Nephron (organoid): ENCODE data around the gene SLC4A7.

Experiments used
- H3K27ac Mint-ChIP-seq, 3 experiments: 2 replicates each; pipeline ENCODE4 v1.8.0; 2020; ENCODE audit warnings: mixed read lengths in 3 of 3, mild to moderate bottlenecking in 2 of 3, moderate library complexity in 1 of 3
- H3K27me3 Mint-ChIP-seq: 2 replicates; pipeline ENCODE4 v1.8.0; 2021; ENCODE audit warnings: low read depth, mild to moderate bottlenecking, moderate library complexity, mixed read lengths
- H3K36me3 Mint-ChIP-seq: 2 replicates; pipeline ENCODE4 v1.8.0; 2020; ENCODE audit warnings: low read depth, mixed read lengths
- H3K4me1 Mint-ChIP-seq: 2 replicates; pipeline ENCODE4 v1.8.0; 2020; ENCODE audit warnings: mixed read lengths
- H3K4me3 Mint-ChIP-seq, 3 experiments: 2 replicates each; pipeline ENCODE4 v1.8.0; 2020; ENCODE audit warnings: mild to moderate bottlenecking in 3 of 3, mixed read lengths in 3 of 3, moderate library complexity in 2 of 3
- H3K9me3 Mint-ChIP-seq: 2 replicates; pipeline ENCODE4 v1.8.0; 2020; ENCODE audit warnings: mixed read lengths
- CTCF ChIP-seq, 3 experiments: fragments of 200-600 bp; sonication (generic); IDR thresholded peaks; one replicate each; pipeline ENCODE4 v1.5.0; 2021; ENCODE audit warnings: antibody characterized with exemption in 3 of 3; ENCODE audit not compliant: unreplicated experiment in 3 of 3

SLC4A7 gene

DNA sequence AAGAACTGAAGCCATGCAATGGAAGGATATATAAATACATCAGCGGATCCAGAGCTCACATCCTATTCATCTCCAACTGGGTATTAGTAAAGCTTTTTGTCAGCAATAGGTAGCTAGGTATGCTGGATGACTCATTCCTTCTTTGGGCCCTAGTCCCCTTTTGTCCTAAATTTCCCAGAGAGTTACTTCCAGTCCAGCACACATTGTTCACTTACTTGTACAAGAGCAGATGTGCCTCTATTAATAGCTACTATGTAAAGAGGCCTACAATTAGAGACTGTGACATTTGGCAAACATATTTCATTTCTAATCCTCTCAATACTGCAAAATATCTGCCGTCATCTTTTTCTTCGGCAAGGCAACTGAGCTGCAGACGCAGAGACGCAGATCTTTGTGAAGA lies 1.7 kb upstream of the SLC4A7 start:
- Mint-ChIP-seq H3K36me3 (no peaks in the 10 kb centered on the region), H3K27ac (peak overlapping the region; percentile 36 to 76 (median 47)), H3K9me3 (no peaks in the 10 kb centered on the region), H3K4me1 (peaks cover 26% of the 10 kb centered on the region), H3K27me3 (no peaks in the 10 kb centered on the region), H3K4me3 (peak overlapping the region; percentile 48 to 75 (median 64))
- no peak for TF ChIP-seq CTCF (IDR thresholded peaks at IDR 0.05; ENCODE audit: unreplicated experiment in 3 of 3)

- peak overlapping the region; percentile 98 to 99 (median 98) for H3K4me3 Mint-ChIP-seq
- peaks cover 7% of the 10 kb centered on the region for H3K36me3 Mint-ChIP-seq
- H3K27ac Mint-ChIP-seq, result peak overlapping the region; percentile 86 to 97 (median 96)
- H3K27me3 Mint-ChIP-seq, result no peaks in the 10 kb centered on the region
- H3K9me3 Mint-ChIP-seq, result no peaks in the 10 kb centered on the region
- H3K4me1 Mint-ChIP-seq, result peaks cover 31% of the 10 kb centered on the region
- no peak for TF ChIP-seq CTCF (IDR thresholded peaks at IDR 0.05; ENCODE audit: unreplicated experiment in 3 of 3)
These were observed 818 bp downstream of the SLC4A7 start for GRCh38 chr3:27483117-27484014.

- Mint-ChIP-seq H3K9me3 (no peaks in the 10 kb centered on the region), H3K4me3 (peak overlapping the region in 2 of 3 experiments; percentile 19 to 26), H3K4me1 (peaks cover 21% of the 10 kb centered on the region), H3K27me3 (no peaks in the 10 kb centered on the region), H3K36me3 (peaks cover 29% of the 10 kb centered on the region), H3K27ac (peak overlapping the region in 1 of 3 experiments; percentile 1)
- no peak for TF ChIP-seq CTCF (IDR thresholded peaks at IDR 0.05; ENCODE audit: unreplicated experiment in 3 of 3)
These were observed 4.2 kb downstream of the SLC4A7 start for GRCh38 chr3:27479806-27480543.

DNA sequence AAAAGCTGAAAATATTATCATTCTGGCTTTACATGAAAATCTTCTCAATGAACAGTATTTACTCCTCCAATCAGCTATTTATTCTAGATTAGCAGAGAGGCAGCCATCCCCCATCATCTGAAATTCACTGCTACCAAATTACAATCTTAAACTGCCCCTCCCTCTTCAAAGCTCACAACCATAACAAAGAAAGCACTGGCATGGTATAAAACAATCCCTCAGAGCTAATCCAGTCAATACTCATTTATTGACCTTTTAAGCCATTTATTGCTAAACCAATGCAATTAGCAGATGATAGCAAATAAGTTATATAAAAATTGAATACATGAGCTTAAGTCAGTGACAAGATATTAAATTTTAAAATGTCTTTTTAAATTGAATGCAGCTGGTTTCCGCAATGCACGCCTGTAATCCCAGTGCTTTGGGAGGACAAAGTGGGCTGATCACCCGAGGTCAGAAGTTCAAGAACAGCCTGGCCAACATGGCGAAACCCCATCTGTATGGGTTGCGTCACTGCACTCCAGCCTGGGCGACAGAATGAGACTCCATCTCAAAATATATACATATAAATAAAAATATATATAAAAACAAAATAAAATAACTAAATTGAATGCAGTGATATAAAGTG lies 12.1 kb downstream of the SLC4A7 start:
- Mint-ChIP-seq H3K4me3 (no peak overlapping the region), H3K27me3 (no peaks in the 10 kb centered on the region), H3K27ac (peak overlapping the region in 1 of 3 experiments; percentile 32), H3K36me3 (peaks cover 28% of the 10 kb centered on the region), H3K9me3 (no peaks in the 10 kb centered on the region), H3K4me1 (peaks cover 7% of the 10 kb centered on the region)
- no peak for TF ChIP-seq CTCF (IDR thresholded peaks at IDR 0.05; ENCODE audit: unreplicated experiment in 3 of 3)

GRCh38 chr3:27468283-27468886 lies 15.8 kb downstream of the SLC4A7 start:
- Mint-ChIP-seq H3K27ac (no peak overlapping the region), H3K36me3 (peaks cover 18% of the 10 kb centered on the region), H3K27me3 (no peaks in the 10 kb centered on the region), H3K4me1 (peaks cover 9% of the 10 kb centered on the region), H3K9me3 (peaks cover 6% of the 10 kb centered on the region), H3K4me3 (no peak overlapping the region)
- TF ChIP-seq CTCF (IDR thresholded peaks at IDR 0.05; ENCODE audit: unreplicated experiment in 3 of 3), result no peak
